Islet of Langerhans (tissue), 1 donor: ENCODE data around the gene RASD2.

Experiments
- FAIRE-seq: peaks from one replicate; lab custom pipeline; 2011; peaks lifted over from hg19 to GRCh38; lab: Jason Lieb, UNC

Gene RASD2

GRCh38 chr22:35542157-35542938, 1.7 kb downstream of the RASD2 start:
- FAIRE-seq: no peak

- no peak for FAIRE-seq
Observed at GRCh38 chr22:35542939-35543516, 2.4 kb downstream of the RASD2 start.

GRCh38 chr22:35543702-35544101, 3.1 kb downstream of the RASD2 start:
- no peak for FAIRE-seq

- no peak for FAIRE-seq
Observed at GRCh38 chr22:35544189-35544588, 3.6 kb downstream of the RASD2 start.

- no peak for FAIRE-seq
Observed at GRCh38 chr22:35544827-35545226, 4.2 kb downstream of the RASD2 start.

GRCh38 chr22:35546886-35547285, 6.3 kb downstream of the RASD2 start:
- FAIRE-seq: no peak

GRCh38 chr22:35547987-35548721, 7.5 kb downstream of the RASD2 start:
- FAIRE-seq: no peak

GRCh38 chr22:35548722-35549112, 8.1 kb downstream of the RASD2 start:
- no peak for FAIRE-seq

- no peak for FAIRE-seq
Observed at GRCh38 chr22:35549328-35549727, 8.7 kb downstream of the RASD2 start.

GRCh38 chr22:35551549-35552177, 11.0 kb downstream of the RASD2 start:
- no peak for FAIRE-seq

- FAIRE-seq: no peak
Observed at GRCh38 chr22:35552196-35552842, 11.7 kb downstream of the RASD2 start.

- no peak for FAIRE-seq
Observed at GRCh38 chr22:35552846-35553245, 12.2 kb downstream of the RASD2 start.

GRCh38 chr22:35553341-35553740, 12.7 kb downstream of the RASD2 start:
- no peak for FAIRE-seq

GRCh38 chr22:35554297-35554845, 13.7 kb downstream of the RASD2 start:
- FAIRE-seq: no peak

GRCh38 chr22:35555483-35555890, 14.9 kb downstream of the RASD2 start:
- FAIRE-seq: no peak

- FAIRE-seq: no peak
Observed at GRCh38 chr22:35555946-35556547, 15.4 kb downstream of the RASD2 start.

GRCh38 chr22:35556666-35557065, 16.0 kb downstream of the RASD2 start:
- FAIRE-seq: no peak

GRCh38 chr22:35558031-35558430, 17.4 kb downstream of the RASD2 start:
- FAIRE-seq: no peak

- no peak for FAIRE-seq
Observed at GRCh38 chr22:35558719-35559118, 18.1 kb downstream of the RASD2 start.

GRCh38 chr22:35559354-35560005, 18.8 kb downstream of the RASD2 start:
- FAIRE-seq: no peak

- FAIRE-seq: no peak
Observed at GRCh38 chr22:35560366-35560765, 19.7 kb downstream of the RASD2 start.
